ENCODE measurements around the gene LILRA6.
"Not testable (repeated sequence)": the region's sequence is repeated elsewhere in the genome, so short reads cannot be mapped to it uniquely, and the experiment has no call there.

DNA sequence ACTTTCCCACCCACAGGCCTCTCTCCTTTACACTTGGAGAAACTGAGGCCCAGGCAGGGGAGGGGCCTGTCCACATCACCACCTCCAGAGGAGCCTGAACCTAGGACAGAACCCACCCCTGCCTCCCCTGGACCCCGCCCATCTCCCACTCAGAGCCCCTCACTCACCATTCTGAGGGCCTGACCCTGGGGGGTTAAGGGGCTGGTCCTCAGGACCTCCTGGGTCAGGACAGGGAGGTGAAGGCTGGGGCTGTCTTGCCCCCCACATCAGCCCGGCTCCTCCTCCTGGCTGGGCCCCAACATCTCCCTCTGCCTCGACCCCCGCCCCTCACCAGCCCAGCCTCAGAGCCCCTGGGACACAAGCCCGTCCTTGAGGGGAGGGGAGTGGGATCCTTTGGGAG, 22.9 kb downstream of the LILRA6 start:
- TF ChIP-seq, protein P1, sequence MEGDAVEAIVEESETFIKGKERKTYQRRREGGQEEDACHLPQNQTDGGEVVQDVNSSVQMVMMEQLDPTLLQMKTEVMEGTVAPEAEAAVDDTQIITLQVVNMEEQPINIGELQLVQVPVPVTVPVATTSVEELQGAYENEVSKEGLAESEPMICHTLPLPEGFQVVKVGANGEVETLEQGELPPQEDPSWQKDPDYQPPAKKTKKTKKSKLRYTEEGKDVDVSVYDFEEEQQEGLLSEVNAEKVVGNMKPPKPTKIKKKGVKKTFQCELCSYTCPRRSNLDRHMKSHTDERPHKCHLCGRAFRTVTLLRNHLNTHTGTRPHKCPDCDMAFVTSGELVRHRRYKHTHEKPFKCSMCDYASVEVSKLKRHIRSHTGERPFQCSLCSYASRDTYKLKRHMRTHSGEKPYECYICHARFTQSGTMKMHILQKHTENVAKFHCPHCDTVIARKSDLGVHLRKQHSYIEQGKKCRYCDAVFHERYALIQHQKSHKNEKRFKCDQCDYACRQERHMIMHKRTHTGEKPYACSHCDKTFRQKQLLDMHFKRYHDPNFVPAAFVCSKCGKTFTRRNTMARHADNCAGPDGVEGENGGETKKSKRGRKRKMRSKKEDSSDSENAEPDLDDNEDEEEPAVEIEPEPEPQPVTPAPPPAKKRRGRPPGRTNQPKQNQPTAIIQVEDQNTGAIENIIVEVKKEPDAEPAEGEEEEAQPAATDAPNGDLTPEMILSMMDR (IDR thresholded peaks at IDR 0.05): not testable (repeated sequence)
- not testable (repeated sequence) for TF ChIP-seq POLR2A (IDR thresholded peaks at IDR 0.05)

Data from body of pancreas (tissue), 4 donors.